H1 (cell line): ENCODE results near the gene TBC1D7. TPM values are rescaled to one million over a fixed set of nuclear protein-coding genes. Genes with fewer than 3 reads are reported as not detected.

Experiments used
- CBX5 ChIP-seq: fragments of 300-800, 300-1000 bp; sonication (generic); IDR thresholded peaks from 2 replicates; pipeline ENCODE4 v1.7.1; 2016; ENCODE audit warnings: antibody characterized with exemption, low read length, low read depth
- TBP ChIP-seq: IDR thresholded peaks from 2 replicates; pipeline ENCODE4 v1.6.1; 2011; ENCODE audit warnings: low read depth, low read length, improper control_type of control experiment
- polyA plus RNA-seq, 7 experiments: library from polyadenylated mRNA; depleted of rRNA in 3 of 7; stranded (reverse) in 5 of 7; unstranded in 2 of 7; fragments of >200 nt in 5 of 7; fragments of 200-250 nt in 2 of 7; gene quantifications; 1 replicate in 5 of 7; 2 replicates in 1 of 7; 4 replicates in 1 of 7; pipeline versions ENCODE4 v1.2.1 to v1.2.3, GENCODE V29; 2011 to 2013; ENCODE audit warnings: missing spikeins in 2 of 7, mixed read lengths in 2 of 7
- total RNA-seq: library from RNA; stranded (reverse); fragmentation: NEBNext Ultra II Directional; extraction: Animal tissue kit (Norgen Biotek cat#: 25700); gene quantifications from 2 replicates; pipeline ENCODE4 v1.2.1, GENCODE V29; 2021

TBC1D7 gene
- total and polyA plus RNA-seq, 2 of the 8 experiments (the other 6 are each of a cell fraction or from before 2014, with no cell fraction given): 46.1 to 55.2 TPM

DNA sequence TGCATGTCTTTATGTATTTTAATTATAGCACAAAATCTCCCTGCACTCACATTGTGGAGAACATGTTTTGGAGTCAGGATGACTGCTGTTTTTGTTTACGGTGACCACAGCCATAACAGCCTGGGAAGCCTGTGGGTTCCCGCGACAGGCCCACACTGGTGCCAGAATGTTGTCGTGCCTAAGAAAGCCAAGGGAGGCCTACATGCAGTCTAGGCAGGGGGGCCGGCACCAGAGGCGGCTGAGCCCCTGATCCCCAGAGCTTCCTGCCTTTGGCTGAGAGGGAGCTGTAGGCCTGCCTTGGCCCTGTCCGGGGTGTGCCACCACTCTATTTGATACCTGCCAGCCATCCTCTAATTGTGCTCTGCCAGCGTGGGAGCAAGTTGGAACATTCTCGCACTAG, 46.7 kb downstream of the TBC1D7 start (continued):
- no peak for TF ChIP-seq CBX5
- no peak for TF ChIP-seq TBP
